Measurements from ENCODE around the gene TCP1.
"Not testable (repeated sequence)": the region's sequence is repeated elsewhere in the genome, so short reads cannot be mapped to it uniquely, and the experiment has no call there.

The TCP1 gene

DNA sequence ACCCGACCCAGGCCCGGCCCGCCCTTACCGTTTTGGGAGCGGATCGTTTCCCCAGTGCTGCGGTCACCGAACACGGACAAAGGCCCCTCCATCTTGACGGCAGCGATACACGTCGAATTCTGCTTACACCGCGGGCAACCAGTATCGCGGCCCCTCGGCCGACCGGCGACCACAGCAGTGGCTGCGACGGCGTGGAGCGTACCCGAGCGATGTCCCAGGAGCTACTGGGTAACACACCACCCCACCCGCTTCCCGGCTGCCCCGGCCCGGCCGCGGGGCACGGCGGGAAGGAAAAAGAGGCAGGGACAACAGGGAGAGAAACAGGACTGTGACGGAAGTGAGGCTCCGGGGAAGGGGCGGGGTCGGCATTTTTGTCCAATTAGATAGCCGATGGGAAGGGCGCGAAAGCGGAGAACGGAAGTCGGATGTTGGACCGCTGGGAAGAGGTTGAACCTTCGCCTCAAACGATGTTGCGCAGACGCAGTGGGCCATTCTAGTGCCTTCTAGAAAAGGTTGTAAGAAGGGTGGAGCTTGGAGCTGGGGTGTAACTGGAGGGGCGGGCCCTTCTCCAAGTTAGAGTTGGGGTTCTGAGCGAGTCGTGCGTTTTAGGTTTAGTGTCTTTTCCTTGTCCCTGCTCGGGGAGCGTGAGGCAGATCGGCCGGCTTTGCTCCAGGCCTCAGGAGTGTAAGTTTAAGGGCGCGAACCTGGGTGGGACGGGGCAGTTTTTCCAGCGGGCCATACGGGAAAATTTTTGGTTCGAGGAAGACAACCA, at the start of gene TCP1:
TCP1 (minus strand) TSS at position 226 of the 772 bp plus-strand sequence; CDS start at position 92, 134 bp downstream.
- peak; percentile 98 for DNase-seq

DNA sequence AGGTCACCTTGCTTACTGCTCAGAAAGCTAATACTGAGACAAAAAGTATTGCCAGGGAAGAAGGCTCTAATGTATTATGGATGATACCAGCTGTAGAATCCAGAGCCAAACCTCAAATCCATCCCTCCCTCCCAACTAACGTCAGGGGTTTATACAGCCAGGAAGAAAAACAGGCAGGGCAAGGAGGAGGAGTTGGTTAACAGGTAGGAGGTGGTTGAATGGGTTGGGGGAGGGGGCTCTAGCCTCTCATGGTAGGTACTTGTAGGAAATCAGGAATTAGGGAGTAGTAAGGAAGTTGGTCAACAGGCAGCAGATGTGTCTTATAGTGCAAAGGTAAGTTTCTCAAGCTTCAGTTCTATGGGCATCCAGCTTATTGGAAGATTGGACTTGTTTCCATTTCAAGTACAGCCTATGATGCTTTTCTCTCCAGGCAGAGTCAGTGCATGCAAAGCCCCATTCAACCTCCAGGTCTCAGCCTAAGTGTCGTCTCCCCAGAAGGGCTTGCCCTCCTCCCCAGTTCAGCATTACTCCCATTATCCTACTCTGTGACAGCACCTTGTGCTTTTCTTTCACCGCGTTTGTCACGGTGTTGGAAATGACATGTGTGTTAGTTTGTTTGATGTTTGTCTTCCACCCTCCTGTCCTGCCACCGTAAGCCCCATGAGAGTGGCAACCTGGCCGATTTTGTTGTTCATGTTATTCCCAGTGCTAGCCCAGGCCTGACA, 48.8 kb upstream of the TCP1 start:
- DNase-seq, result no peak

DNA sequence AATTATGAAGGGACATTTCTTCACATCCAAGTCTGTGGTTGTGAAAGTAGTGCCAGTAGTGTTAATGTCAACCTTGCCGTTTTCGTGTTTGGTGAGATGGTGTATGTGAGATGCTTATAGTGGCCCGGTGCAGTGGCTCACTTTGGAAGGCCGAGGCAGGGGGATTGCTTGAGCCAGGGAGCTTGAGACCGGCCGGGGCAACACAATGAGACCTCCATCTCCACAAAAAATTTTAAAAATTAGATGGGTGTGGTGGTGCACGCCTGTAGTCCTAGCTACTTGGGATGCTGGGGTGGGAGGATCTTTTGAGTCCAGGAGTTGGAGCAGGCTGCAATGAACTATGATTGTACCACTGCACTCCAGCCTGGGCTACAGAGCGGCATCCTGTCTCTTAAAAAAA, 48.1 kb upstream of the TCP1 start:
- DNase-seq, result no peak

DNA sequence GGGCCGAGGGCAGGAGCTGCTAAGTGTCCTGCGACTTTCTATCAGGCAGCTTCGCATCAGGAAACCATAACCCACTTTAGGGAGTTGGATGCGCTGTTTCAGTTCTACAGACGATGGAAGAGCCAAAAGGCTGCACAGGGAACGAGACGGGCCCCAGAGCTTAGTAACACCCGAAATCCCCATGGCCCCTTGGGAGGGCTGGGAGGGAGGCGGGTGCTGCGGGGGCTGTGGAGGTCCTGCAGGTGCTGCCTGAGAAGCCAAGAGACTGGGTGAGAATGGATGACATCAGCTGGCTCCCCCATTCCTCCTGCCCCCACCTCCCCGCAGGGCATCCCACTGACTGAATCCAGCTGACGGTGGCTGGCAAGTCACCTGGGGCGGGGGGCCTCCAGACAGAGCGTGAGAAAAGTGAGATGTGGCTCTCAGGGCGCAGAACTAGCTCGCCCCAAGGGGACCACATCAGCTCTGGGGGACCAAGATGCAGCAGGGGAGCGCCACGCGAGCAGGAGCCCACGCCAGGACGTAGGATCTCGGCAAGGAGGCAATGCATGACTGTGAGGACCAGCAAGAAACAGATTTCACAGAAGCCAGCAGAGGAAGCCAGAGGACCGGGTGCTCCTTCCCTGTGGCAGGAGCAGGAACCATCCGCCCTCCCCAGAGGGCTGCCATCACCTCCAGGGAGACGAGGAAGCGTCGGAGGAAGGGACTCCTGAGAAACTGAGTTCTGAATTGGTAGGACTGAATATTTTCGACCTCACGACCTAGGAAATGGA, 47.5 kb upstream of the TCP1 start:
- no peak for DNase-seq

DNA sequence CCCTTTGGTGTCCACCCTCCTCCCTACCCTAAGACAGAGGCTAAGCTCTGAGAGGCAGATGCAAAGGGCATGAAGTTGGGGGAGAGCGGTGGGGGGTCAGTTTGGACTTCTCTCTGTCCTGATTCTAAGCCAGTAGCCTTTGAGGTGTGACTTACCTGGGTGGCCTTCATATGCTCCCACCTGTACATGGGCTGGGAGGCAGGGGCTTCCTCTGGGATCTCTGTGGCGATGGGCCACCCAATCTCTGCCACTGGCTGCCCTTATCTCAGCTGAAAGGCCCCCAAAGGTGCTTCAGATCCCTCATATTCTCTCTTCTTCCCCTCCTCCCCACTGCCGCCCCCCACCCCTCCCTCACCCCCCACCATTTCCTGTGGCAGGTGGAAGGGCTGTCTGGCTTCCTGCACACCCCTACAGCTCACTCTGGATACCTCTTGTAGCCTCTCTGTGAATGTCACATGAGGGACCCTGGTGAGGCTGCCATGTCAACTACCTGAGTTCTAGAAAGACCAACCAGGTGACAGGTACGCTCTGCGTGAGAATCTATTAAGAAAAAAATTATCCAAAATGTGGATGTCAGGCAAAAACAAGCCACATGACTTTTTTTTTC, 44.7 kb upstream of the TCP1 start:
- no peak for DNase-seq

DNA sequence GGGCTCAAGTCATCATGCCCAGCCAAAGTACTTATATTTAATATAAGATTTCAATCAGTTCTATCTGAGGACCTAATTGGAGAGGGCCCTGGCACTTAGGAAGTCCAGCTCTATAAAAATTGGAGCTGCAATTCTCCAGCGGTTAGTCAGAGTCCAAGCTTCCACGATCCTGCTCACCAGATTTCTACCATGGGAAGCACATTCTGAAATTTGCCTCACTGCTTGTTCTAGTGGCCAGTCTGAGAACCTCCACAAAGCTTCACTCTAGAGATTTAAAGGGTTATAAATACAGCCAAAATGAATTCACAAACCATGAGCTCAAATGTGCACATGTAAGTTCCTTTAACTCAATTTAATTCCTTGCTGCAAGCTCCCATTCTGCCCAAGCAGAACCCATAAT, 44.2 kb upstream of the TCP1 start:
- DNase-seq, result no peak

DNA sequence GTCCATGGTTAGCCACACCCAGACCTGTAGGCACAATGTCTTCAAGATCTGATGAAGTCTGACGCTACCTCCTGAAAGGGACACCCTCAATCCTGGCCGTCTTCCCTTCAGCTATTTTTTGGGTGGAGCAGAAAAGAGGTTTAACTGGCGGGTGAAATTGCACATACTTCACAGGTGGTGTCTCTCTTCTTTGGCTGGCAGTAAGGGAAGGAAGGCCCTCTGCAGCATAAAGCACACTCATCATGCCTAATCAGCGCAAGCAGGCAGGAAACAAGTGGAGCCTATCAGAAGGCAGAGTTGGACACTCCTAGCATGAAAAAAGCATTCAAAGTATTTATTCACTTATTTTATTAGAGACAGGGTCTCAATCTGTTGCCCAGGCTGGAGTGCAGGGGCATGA, 43.5 kb upstream of the TCP1 start:
- no peak for DNase-seq

DNA sequence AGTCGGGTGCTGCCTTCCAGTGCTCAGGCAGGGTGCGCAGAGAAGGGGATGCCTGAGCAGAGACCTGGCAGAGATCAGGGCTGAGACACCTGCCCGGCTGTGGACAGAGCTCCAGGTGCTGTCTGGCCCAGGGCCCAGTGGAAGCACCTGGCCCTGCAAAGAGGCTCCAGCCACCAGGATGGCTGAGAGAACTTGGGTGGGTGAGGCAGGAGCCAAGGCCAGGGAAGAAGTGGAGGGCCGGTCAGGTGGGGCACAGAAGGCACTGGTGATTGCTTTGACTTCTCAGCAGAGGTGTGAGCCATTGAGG, 41.9 kb upstream of the TCP1 start:
- no peak for DNase-seq

DNA sequence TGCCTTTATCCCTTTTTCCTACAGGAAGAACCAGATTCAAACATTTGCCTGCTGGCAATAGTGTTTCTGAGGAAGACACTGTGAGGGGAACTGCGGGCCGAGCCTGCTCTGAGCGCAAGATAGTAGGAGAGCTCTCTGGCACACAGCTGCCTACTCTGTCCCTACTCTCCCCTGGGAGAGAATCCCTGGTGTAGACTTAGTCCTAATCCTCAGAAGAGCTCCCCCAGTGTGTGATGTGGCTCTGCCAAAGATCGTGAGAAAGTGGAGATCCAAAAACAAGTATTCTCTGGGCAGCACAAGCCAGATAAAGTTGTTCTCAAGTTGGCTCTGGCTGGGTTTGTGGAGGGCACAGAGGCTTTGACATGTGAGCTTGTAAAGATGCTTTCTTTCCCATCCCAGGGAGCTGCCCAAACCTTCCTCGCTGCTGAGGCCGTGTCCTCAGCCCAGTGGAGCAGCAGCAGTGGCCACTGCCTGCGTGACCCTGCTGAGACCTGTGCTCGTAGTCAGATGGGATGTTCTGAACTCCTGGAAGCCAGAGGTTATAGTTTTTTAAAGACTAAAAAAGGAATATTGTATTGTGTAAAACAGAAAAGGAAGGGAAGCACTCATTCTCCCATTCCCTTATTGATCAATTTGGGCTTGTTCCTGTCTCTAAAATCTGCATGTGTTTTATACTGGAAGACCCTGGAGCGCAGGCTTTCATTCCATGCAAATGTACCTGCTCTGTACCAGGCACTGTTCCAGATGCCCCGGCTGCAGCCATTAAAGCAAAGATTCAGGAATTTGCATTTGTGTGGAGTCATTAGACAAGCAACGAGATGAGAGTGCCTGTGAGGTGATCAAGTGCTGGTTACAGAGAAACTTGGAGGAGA, 41.3 kb upstream of the TCP1 start:
- no peak for DNase-seq

DNA sequence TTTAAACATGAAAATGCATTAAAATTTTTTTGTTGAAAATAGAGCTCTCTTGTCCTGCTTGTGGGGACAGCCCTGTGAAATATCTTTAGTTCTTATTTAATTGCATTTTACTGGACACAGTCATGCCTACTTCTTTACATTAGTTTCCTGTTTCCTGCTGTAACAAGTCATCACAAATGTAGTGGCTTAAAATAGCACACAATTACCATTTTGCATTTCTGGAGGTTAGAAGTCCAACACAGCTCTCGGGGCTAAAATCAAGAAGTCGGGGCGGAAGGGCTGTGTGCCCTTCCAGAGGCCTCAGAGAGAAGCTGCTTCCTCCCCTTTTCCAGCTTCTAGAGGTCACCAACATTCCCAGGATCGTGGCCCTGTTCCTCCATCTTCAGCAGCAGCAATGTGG, 40.1 kb upstream of the TCP1 start:
- peak; percentile 18 for DNase-seq

DNA sequence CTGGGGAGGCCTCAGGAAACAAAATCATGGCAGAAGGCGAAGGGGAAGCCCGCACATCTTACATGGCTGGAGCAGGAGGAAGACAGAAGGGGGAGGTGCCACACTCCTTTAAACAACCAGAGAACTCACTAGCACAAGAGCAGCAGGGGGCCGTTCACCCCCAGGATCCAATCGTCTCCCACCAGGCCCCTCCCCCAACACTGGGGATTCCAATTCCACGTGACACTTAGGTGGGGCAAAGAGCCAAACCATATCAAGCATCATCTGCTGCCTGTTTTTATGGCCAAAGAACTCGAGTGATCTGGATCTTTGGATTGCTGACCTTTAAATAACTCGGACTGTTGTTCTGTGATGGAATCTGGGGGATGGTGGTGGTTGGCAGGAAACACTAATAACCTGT, 38.7 kb upstream of the TCP1 start:
- DNase-seq, result no peak

DNA sequence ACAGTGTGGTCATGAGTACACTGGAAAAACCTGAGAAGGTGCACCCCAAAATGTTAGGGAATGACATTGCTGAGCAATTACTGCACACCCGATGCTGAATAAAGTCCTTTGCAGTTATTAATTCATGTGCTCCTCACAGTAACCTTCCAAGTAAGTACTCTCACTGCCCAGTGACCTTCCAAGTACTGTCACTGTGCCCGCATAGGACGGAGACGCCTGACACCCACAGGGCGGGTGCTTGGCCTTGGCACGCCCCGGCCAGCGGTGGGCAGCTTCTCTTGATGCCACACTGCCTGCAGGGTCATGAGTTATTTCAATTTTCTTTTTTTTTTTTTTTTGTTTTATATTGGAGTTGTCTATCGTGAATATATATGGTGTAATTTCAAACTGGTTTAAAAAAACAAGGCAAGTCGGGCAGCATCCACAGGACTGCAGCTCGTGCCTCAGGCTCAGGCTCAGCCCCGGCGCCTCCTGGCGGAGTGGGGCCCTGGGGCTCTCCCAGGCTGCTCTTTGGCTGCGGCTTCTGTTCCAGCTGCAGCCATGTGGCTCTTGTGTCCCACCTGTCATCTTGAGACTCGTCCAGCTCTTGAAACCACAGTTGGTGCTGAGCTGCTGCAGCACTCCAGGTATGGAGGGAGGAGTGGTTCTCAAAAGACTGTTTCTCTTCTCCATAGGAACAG, 37.7 kb upstream of the TCP1 start:
- DNase-seq, result no peak

DNA sequence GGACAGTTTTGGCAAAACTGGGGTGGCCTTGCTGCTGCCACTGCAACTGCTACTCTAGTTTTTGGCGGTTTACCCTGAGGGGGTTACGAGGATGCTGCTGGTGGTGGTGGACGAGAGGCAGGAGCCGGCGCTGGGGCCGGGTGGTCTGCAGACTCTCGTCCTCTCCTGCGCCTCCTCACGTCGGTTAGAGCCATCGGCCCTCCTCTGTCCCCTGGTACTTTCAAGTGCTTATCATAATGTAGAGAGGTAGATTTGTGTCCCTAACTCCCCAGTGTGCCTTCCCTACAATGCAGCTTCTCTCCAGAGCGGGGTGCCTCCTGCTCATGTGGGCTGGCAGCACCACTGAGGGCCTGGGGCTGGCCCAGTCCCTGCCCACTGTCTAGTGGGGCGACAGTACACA, 36.6 kb upstream of the TCP1 start:
- DNase-seq, result no peak

DNA sequence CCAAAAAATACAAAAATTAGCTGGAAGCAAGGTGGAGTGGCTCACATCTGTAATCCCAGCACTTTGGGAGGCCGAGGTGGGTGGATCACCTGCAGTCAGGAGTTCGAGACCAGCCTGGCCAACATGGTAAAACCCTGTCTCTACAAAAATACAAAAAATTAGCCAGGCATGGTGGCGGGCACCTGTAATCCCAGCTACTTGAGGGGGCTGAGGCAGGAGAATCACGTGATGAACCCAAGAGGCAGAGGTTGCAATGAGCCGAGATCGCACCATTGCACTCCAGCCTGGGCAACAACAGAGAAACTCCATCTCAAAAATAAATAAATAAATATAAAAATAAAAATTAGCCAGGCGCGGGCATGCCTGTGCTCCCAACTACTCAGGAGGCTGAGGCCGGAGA, 35.3 kb upstream of the TCP1 start:
- not testable (repeated sequence) for DNase-seq

DNA sequence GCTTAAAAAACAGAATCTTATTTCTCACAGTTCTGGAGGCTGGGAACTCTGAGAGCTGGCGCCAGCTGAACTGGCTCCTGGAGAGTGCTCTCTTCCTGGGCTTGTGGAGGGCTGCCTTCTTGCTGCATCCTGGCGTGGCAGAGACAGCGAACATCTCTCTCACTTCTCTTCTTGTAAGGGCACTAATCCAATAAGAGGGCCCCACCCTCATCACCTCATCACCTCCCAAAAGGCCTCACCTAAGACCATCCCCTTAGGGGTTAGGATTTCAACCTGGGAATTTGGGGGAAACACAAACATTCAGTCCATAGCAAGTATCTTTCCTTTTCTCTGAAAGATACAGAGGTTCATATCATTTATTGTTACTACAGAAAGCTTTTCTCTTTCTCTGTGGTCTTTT, 34.6 kb upstream of the TCP1 start:
- no peak for DNase-seq

DNA sequence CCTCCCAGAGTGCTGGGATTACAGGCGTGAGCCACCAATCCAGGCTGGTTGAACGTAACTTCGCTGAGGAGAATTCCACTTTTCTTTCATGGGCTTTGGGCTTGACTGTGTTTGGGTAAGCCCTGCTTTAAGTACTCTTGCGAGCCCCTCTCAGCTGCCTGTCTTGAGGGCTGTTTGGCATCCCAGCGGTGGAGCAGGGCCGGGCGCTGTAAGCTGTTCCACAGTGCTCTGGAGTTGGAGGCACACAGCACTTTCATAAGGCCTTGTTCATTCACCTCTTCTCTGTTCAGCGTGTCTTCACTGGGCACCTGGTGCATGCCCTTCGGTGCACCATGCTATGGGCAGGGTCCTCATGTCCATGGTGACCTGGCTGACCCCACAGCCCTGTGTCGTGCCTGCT, 32.3 kb upstream of the TCP1 start:
- DNase-seq, result no peak

DNA sequence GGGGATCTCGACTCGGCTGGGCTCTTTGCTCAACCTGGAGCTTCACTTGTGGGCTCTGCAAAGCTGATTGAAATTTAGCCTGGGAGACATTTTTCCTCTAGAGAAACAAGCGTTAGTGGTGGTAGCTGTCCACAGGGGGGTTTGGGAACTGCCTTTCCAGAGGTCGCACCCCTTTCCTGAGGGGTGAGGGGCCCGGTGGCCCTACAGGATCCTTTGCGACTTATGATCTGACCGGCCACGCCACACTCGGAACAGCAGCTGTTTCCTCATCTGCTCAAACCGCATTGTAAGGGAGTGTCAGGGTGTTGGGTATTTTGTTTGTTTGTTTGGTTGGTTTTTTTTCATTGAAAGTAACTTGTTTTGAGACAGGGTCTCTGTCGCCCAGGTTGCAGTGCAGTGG, 31.7 kb upstream of the TCP1 start:
- peak; percentile 5 for DNase-seq

DNA sequence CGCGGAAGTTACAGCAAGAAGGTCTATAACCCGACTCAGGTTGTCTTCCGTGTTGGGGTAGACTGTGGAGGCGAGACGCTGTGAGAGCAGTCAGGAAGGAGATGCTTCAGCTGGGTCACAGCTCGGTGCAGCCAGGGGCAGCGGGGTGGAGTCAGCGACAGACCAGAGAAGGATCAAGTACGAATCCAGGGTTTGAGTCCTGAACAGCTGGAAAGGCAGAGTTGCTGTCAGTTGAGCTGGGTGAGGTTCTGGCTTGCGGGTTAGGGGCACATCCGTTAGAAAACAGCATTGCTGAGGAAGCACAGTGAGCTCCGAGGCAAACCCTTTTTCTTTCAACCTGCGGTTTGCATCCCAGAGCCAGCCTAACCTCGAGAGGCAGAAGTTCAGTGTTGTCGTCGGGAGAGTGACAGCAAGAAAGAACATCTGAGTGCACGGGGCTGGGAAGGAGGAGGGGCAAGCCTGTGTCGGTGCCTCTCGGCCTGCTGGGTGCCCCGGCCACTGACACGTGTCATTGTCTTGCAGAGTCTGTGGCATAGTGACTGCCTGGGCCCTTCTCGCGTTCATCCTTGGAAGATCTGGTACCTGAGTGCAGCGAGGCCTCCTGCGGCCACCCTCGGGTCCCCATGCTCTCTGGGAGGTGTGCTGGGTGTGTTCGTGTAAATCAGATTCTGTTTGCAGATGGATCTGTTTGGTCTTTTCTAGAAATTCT, 30.7 kb upstream of the TCP1 start:
- peak; percentile 95 for DNase-seq

DNA sequence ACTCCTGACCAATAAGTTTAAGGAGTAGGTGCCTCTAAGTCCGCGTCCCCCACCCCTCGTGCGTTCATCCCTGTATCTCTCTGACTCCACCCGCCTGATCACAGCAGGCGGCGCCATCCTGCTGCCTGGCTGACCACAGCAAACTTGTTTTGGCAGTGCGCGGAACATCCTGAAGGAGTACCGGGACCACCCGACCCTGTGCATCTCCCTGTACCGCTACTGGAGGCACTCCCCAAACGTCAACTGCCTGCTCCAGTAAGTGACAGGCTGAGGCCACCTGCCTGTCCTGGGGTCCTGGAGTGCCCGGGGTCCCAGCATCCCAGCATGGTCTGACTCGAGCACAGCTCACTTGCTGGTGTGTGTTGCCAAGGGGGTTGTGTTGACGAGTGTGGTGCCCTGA, 29.7 kb upstream of the TCP1 start:
- DNase-seq, result no peak

DNA sequence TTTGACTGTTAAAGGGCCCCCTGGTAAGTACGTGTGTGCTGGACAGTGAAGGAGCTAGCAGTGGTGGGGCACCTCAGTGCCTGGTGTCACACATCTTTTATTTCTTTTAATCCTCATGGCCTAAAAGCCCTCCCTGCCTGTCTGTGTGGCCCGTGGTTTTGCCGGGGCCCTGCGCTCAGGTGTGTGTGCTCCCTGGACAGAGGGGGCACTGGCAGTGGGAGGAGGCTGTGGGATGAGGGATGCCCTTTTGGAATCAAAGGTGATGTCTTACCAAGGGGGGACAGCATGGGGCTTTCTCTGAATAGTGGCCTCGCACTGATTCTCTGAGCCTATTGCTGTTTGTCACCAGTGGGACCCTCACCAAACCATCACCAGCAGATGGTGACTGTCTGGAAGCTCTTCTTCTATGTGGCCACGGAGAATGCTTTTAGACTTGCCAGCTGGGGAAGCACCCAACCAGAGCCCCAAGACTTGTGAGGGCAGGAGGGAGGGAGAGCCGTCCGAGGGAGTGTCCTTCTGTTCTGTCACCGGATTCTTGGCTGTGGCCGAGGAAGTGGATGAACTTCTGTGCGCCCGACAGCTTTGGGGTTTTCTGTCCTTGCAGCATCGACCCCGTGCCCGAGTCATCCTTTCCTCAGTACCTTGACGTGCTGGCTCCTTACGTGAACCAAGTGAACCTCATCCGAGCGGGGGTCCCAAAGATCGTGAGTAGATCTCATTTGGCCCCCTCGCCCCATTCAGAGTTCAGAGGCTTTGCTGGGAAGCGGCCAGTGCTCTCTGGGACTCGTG, 28.7 kb upstream of the TCP1 start:
- no peak for DNase-seq
